KMS-11 (cell line): ENCODE measurements around the gene CENPA.

ENCODE experiments used
- H2AFZ ChIP-seq: fragments of 200-600 bp; sonication (generic); 2 replicates; pipeline ENCODE4 v1.6.1; 2016; ENCODE audit warnings: antibody characterized with exemption, mixed run types, low read depth
- H3K27ac ChIP-seq: fragments of 200-600 bp; sonication (generic); 2 replicates; pipeline ENCODE4 v1.6.1; 2016; ENCODE audit warnings: mild to moderate bottlenecking, mixed run types
- H3K27me3 ChIP-seq: fragments of 200-600 bp; sonication (generic); 2 replicates; pipeline ENCODE4 v1.6.1; 2017; ENCODE audit warnings: mild to moderate bottlenecking, low read depth, mixed run types, moderate library complexity; ENCODE audit not compliant: insufficient read depth
- H3K36me3 ChIP-seq: fragments of 200-600 bp; sonication (generic); 2 replicates; pipeline ENCODE4 v1.6.1; 2017; ENCODE audit warnings: mild to moderate bottlenecking, mixed run types; ENCODE audit not compliant: insufficient read depth
- H3K4me1 ChIP-seq: fragments of 200-600 bp; sonication (generic); 2 replicates; pipeline ENCODE4 v1.6.1; 2016; ENCODE audit warnings: mild to moderate bottlenecking, low read depth, mixed run types; ENCODE audit not compliant: poor library complexity, severe bottlenecking
- H3K4me2 ChIP-seq: fragments of 200-600 bp; sonication (generic); 2 replicates; pipeline ENCODE4 v1.7.0; 2016; ENCODE audit warnings: mild to moderate bottlenecking, mixed run types
- H3K4me3 ChIP-seq: fragments of 200-600 bp; sonication (generic); IDR thresholded peaks from 2 replicates; pipeline ENCODE4 v1.6.1; 2017; ENCODE audit warnings: low read depth, low read length, mixed read lengths; ENCODE audit not compliant: insufficient read depth
- H3K79me2 ChIP-seq: fragments of 200-600 bp; sonication (generic); 2 replicates; pipeline ENCODE4 v1.6.1; 2016; ENCODE audit warnings: low read depth, mixed run types; ENCODE audit not compliant: insufficient read depth
- H3K9ac ChIP-seq: fragments of 200-600 bp; sonication (generic); 2 replicates; pipeline ENCODE4 v1.6.1; 2016; ENCODE audit warnings: mild to moderate bottlenecking, mixed run types
- H4K20me1 ChIP-seq: fragments of 200-600 bp; sonication (generic); 2 replicates; pipeline ENCODE4 v1.6.1; 2016; ENCODE audit warnings: mild to moderate bottlenecking, mixed run types; ENCODE audit not compliant: insufficient read depth
- TF ChIP-seq, protein P1 (sequence below): fragments of 200-600 bp; sonication (generic); conservative IDR thresholded peaks from 2 replicates; pipeline ENCODE4 v1.6.1; 2017; ENCODE audit warnings: low read depth, mild to moderate bottlenecking, antibody characterized with exemption, low read length, moderate library complexity, mixed read lengths

Gene CENPA

DNA sequence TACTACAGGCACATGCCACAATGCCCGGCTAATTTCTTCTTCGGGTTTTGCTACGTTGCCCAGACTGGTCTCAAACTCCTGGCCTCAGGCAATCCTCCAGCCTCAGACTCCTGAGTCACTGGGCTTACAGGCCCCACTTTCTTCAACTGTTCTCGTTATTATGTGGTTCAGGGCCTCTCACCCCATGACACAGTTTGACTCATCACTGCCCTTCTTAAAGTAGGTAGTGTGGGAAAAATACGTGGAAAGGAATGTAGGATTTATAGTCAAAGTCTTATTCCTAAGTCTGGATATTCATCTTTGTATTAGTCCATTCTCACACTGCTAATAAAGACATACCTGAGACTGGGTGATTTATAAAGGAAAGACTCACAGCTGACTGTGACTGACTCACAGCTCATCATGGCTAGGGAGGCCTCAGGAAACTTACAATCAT is 19.4 kb downstream of the CENPA start:
- no peaks in the 10 kb centered on the region for H3K79me2 ChIP-seq
- no peaks in the 10 kb centered on the region for H3K36me3 ChIP-seq
- TF ChIP-seq, protein P1, sequence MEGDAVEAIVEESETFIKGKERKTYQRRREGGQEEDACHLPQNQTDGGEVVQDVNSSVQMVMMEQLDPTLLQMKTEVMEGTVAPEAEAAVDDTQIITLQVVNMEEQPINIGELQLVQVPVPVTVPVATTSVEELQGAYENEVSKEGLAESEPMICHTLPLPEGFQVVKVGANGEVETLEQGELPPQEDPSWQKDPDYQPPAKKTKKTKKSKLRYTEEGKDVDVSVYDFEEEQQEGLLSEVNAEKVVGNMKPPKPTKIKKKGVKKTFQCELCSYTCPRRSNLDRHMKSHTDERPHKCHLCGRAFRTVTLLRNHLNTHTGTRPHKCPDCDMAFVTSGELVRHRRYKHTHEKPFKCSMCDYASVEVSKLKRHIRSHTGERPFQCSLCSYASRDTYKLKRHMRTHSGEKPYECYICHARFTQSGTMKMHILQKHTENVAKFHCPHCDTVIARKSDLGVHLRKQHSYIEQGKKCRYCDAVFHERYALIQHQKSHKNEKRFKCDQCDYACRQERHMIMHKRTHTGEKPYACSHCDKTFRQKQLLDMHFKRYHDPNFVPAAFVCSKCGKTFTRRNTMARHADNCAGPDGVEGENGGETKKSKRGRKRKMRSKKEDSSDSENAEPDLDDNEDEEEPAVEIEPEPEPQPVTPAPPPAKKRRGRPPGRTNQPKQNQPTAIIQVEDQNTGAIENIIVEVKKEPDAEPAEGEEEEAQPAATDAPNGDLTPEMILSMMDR = no peak
- no peaks in the 10 kb centered on the region for H3K4me1 ChIP-seq
- no peak overlapping the region for H3K4me2 ChIP-seq
- H3K9ac ChIP-seq = no peak overlapping the region
- no peaks in the 10 kb centered on the region for H4K20me1 ChIP-seq
- H3K4me3 ChIP-seq = no peak overlapping the region
- no peak overlapping the region for H3K27ac ChIP-seq
- no peak overlapping the region for H2AFZ ChIP-seq
- no peaks in the 10 kb centered on the region for H3K27me3 ChIP-seq

GRCh38 chr2:26807788-26808460 is 22.1 kb downstream of the CENPA start:
- TF ChIP-seq, protein P1 = no peak
- Histone ChIP-seq H3K27ac (no peak overlapping the region), H3K27me3 (no peaks in the 10 kb centered on the region), H3K4me2 (no peak overlapping the region), H3K4me3 (no peak overlapping the region), H3K4me1 (no peaks in the 10 kb centered on the region), H3K36me3 (no peaks in the 10 kb centered on the region), H3K79me2 (no peaks in the 10 kb centered on the region), H4K20me1 (no peaks in the 10 kb centered on the region), H3K9ac (no peak overlapping the region), H2AFZ (no peak overlapping the region)

GRCh38 chr2:26809211-26809610 is 23.4 kb downstream of the CENPA start:
- H3K27ac ChIP-seq = no peak overlapping the region
- no peaks in the 10 kb centered on the region for H4K20me1 ChIP-seq
- no peak overlapping the region for H3K4me2 ChIP-seq
- TF ChIP-seq, protein P1 = no peak
- H3K4me3 ChIP-seq = no peak overlapping the region
- no peak overlapping the region for H2AFZ ChIP-seq
- H3K9ac ChIP-seq = no peak overlapping the region
- H3K79me2 ChIP-seq = no peaks in the 10 kb centered on the region
- H3K4me1 ChIP-seq = no peaks in the 10 kb centered on the region
- no peaks in the 10 kb centered on the region for H3K36me3 ChIP-seq
- H3K27me3 ChIP-seq = no peaks in the 10 kb centered on the region

DNA sequence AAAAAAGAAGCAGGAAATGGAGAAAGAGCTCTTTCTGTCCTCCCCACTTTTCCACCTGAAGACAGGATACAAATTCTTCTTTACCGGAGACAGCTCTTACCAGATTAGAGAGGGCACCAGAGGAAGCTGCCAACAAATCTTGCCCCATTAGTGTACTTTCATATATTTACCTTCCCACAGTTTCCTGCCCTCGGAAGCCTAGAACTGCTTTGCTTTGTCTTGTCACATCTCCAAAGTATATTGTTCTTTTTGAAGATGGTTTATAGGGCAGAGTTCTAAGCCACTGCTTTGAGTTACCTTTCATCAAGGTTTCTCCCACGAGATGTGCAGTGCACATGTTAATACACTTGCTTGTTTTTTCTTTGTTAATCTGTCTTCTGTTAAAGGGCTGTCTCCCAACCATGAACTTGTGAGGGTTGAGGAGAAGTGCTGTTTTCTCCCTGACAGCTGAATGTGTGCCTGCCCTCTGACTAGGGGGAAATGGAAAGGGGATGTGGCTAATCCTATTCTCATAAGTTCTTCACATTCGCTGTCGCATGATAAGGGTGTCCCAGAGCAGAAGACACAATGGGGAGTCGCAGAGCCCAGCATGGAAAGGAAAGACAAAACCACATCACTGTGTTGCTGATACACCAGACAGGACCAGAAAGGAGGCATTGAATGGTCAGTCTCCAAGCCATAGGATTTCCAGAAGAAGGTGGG is 24.2 kb downstream of the CENPA start:
- no peak overlapping the region for H2AFZ ChIP-seq
- no peak overlapping the region for H3K4me3 ChIP-seq
- H3K27me3 ChIP-seq = no peaks in the 10 kb centered on the region
- H3K4me1 ChIP-seq = no peaks in the 10 kb centered on the region
- no peaks in the 10 kb centered on the region for H3K36me3 ChIP-seq
- H3K9ac ChIP-seq = no peak overlapping the region
- no peak overlapping the region for H3K27ac ChIP-seq
- TF ChIP-seq, protein P1 = no peak
- H3K4me2 ChIP-seq = no peak overlapping the region
- no peaks in the 10 kb centered on the region for H4K20me1 ChIP-seq
- H3K79me2 ChIP-seq = no peaks in the 10 kb centered on the region
